ACC112 (cell line): ENCODE results near the gene SP140.

Source experiments
- H2AFZ ChIP-seq: fragments of 200-600 bp; sonication (generic); one replicate; pipeline ENCODE4 v1.6.0; 2017; ENCODE audit warnings: antibody characterized with exemption, low read length; ENCODE audit not compliant: unreplicated experiment
- H3K27ac ChIP-seq: fragments of 200-600 bp; sonication (generic); 2 replicates; pipeline ENCODE4 v1.5.1; 2014; ENCODE audit warnings: low read depth, mild to moderate bottlenecking, antibody characterized with exemption, low read length, moderate library complexity
- H3K27me3 ChIP-seq: fragments of 200-600 bp; sonication (generic); 2 replicates; pipeline ENCODE4 v1.6.1; 2014; ENCODE audit warnings: mild to moderate bottlenecking, antibody characterized with exemption, low read length, moderate library complexity, mixed read lengths; ENCODE audit not compliant: insufficient read depth
- H3K36me3 ChIP-seq: fragments of 200-600 bp; sonication (generic); 2 replicates; pipeline ENCODE4 v1.6.1; 2016; ENCODE audit warnings: mild to moderate bottlenecking, antibody characterized with exemption, low read length, moderate library complexity, mixed read lengths; ENCODE audit not compliant: insufficient read depth
- H3K4me1 ChIP-seq: fragments of 200-600 bp; sonication (generic); one replicate; pipeline ENCODE4 v1.6.1; 2016; ENCODE audit warnings: low read length, mixed read lengths; ENCODE audit not compliant: insufficient read depth, unreplicated experiment, control insufficient read depth
- H3K4me3 ChIP-seq: fragments of 200-600 bp; sonication (generic); 2 replicates; pipeline ENCODE4 v1.5.1; 2014; ENCODE audit warnings: mild to moderate bottlenecking, low read depth, low read length
- H3K79me2 ChIP-seq: fragments of 200-600 bp; sonication (generic); one replicate; pipeline ENCODE4 v1.6.0; 2016; ENCODE audit warnings: low read length; ENCODE audit not compliant: control insufficient read depth, unreplicated experiment, insufficient read depth

SP140 gene

GRCh38 chr2:230343747-230344146 lies 118.2 kb downstream of the SP140 start:
- Histone ChIP-seq H2AFZ (no peak overlapping the region), H3K27ac (no peak overlapping the region), H3K27me3 (no peaks in the 10 kb centered on the region), H3K4me3 (no peak overlapping the region), H3K4me1 (peaks cover 15% of the 10 kb centered on the region), H3K36me3 (peaks cover 16% of the 10 kb centered on the region), H3K79me2 (peaks cover 36% of the 10 kb centered on the region)

DNA sequence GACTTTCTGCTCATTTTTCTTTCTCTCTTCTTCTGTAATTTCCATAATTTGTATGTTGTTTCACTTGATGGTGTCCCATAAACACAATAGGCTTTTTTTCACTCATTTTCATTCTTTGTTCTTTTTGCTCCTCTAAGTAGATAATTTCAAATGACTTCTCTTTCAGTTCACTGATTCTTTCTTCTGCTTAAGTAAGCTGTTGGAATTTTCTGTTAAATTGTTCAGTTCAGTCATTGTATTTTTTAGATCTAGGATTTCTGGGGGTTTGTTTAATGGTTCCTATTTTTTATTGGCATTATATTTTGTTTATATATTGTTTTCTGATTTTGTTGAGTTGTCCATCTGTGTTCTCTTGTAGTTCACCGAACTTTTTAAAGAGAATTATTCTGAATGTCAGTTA lies 120.9 kb downstream of the SP140 start:
- peaks cover 15% of the 10 kb centered on the region for H3K4me1 ChIP-seq
- H3K27me3 ChIP-seq = no peaks in the 10 kb centered on the region
- peaks cover 42% of the 10 kb centered on the region for H3K79me2 ChIP-seq
- no peak overlapping the region for H2AFZ ChIP-seq
- H3K27ac ChIP-seq = no peak overlapping the region
- H3K36me3 ChIP-seq = peaks cover 16% of the 10 kb centered on the region
- no peak overlapping the region for H3K4me3 ChIP-seq

- no peaks in the 10 kb centered on the region for H3K27me3 ChIP-seq
- H3K4me3 ChIP-seq = no peak overlapping the region
- H2AFZ ChIP-seq = no peak overlapping the region
- H3K4me1 ChIP-seq = peaks cover 15% of the 10 kb centered on the region
- peaks cover 16% of the 10 kb centered on the region for H3K36me3 ChIP-seq
- H3K27ac ChIP-seq = no peak overlapping the region
- peaks cover 42% of the 10 kb centered on the region for H3K79me2 ChIP-seq
Observed at GRCh38 chr2:230346921-230347533, 121.5 kb downstream of the SP140 start.

DNA sequence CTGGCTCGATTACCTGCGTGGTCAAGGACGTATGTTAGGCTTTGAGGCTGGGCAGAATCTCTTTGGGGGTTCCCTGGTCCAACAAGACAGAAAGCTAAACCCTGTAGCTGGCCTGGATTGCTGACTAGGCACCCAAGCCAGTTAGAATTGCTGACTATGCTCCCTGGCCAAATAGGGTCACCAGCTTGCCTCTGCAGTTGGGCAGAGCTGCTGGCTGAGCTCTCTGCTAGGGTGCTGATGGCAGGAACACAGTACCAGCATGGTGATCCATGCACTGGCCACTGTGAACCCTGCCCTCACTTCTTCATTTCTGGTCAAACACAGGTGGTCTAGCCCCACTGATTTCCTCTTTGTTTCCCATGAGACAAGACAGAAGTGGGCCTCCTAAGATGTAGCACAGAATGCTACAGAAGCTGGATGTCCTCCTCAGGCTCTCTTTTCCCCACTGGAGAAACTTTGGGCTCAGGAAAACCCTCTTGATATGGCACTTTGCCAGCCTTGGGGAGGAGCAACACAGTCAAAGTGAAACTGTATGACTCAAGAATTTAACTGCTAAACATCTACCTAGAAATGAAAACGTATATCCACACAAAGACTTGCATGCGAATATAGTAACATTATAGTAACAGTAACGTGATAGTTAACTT lies 122.2 kb downstream of the SP140 start:
- H2AFZ ChIP-seq = no peak overlapping the region
- H3K4me1 ChIP-seq = peaks cover 15% of the 10 kb centered on the region
- H3K27ac ChIP-seq = no peak overlapping the region
- H3K79me2 ChIP-seq = peaks cover 42% of the 10 kb centered on the region
- no peak overlapping the region for H3K4me3 ChIP-seq
- H3K27me3 ChIP-seq = no peaks in the 10 kb centered on the region
- peaks cover 16% of the 10 kb centered on the region for H3K36me3 ChIP-seq

GRCh38 chr2:230348787-230349186 lies 123.3 kb downstream of the SP140 start:
- Histone ChIP-seq H3K79me2 (peaks cover 39% of the 10 kb centered on the region), H3K4me1 (peaks cover 14% of the 10 kb centered on the region), H3K27ac (no peak overlapping the region), H3K27me3 (no peaks in the 10 kb centered on the region), H2AFZ (no peak overlapping the region), H3K36me3 (peaks cover 16% of the 10 kb centered on the region), H3K4me3 (no peak overlapping the region)

DNA sequence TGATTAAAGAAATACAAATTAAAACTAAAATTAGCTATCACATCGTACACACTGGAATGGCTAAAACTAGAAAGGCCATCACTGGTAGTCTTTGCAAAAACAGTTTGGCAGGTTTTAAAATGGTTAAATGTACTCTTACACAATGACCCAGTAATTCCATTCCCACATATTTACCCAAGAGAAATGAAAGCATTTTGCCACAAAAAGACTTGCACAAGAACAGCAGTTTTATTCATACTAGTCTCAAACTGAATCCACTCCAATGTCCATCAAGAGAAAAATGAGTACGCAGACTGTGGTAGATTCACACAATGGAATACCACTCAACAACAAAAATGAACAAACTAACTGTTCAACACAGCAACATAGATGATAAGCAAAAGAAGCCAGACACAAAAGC lies 130.5 kb downstream of the SP140 start:
- H3K4me1 ChIP-seq = peaks cover 5% of the 10 kb centered on the region
- no peaks in the 10 kb centered on the region for H3K79me2 ChIP-seq
- H3K27ac ChIP-seq = no peak overlapping the region
- no peak overlapping the region for H3K4me3 ChIP-seq
- peaks cover 21% of the 10 kb centered on the region for H3K36me3 ChIP-seq
- H2AFZ ChIP-seq = no peak overlapping the region
- no peaks in the 10 kb centered on the region for H3K27me3 ChIP-seq

GRCh38 chr2:230358305-230358704 lies 132.8 kb downstream of the SP140 start:
- no peak overlapping the region for H3K27ac ChIP-seq
- no peaks in the 10 kb centered on the region for H3K79me2 ChIP-seq
- no peak overlapping the region for H2AFZ ChIP-seq
- no peaks in the 10 kb centered on the region for H3K27me3 ChIP-seq
- peaks cover 30% of the 10 kb centered on the region for H3K36me3 ChIP-seq
- no peak overlapping the region for H3K4me3 ChIP-seq
- peaks cover 5% of the 10 kb centered on the region for H3K4me1 ChIP-seq

GRCh38 chr2:230360028-230360427 lies 134.5 kb downstream of the SP140 start:
- H3K27ac ChIP-seq = no peak overlapping the region
- no peak overlapping the region for H2AFZ ChIP-seq
- H3K4me3 ChIP-seq = no peak overlapping the region
- H3K36me3 ChIP-seq = peaks cover 40% of the 10 kb centered on the region
- H3K4me1 ChIP-seq = peaks cover 5% of the 10 kb centered on the region
- no peaks in the 10 kb centered on the region for H3K27me3 ChIP-seq
- no peaks in the 10 kb centered on the region for H3K79me2 ChIP-seq

GRCh38 chr2:230362030-230362691 lies 136.6 kb downstream of the SP140 start:
- no peak overlapping the region for H3K4me3 ChIP-seq
- peaks cover 44% of the 10 kb centered on the region for H3K36me3 ChIP-seq
- H3K27ac ChIP-seq = no peak overlapping the region

More at GRCh38 chr2:230362030-230362691, 136.6 kb downstream of the SP140 start:
- H3K27me3 ChIP-seq = no peaks in the 10 kb centered on the region
- no peaks in the 10 kb centered on the region for H3K79me2 ChIP-seq
- no peak overlapping the region for H2AFZ ChIP-seq
- H3K4me1 ChIP-seq = no peaks in the 10 kb centered on the region
